HEK293T (cell line): ENCODE measurements around the gene ZBTB20.

Experiments
- CTCF ChIA-PET: fragments of 350-600 bp; formaldehyde crosslinking; extraction: SDS; loops from one replicate; lab custom pipeline; 2021; ENCODE audit warnings: antibody characterized with exemption, inconsistent platforms; lab: Yijun Ruan, JAX
- POLR2A ChIA-PET: fragments of 350-600 bp; formaldehyde crosslinking; extraction: SDS; loops from one replicate; lab custom pipeline; 2020; ENCODE audit warnings: antibody characterized with exemption, inconsistent platforms; lab: Yijun Ruan, JAX
- DNase-seq: peaks from one replicate; pipeline ENCODE4 v3.0.0; 2012; ENCODE audit warnings: mixed read lengths; ENCODE audit errors: extremely low spot score
- ARNT ChIP-seq: fragments of 450-650 bp; IDR thresholded peaks from 2 replicates; pipeline ENCODE4 v1.6.1; 2017; ENCODE audit warnings: mild to moderate bottlenecking
- BHLHE40 ChIP-seq: fragments of 450-650 bp; IDR thresholded peaks from 2 replicates; pipeline ENCODE4 v1.6.1; 2016; ENCODE audit warnings: mild to moderate bottlenecking, moderate library complexity, borderline replicate concordance
- CTBP1 ChIP-seq: fragments of 450-650 bp; IDR thresholded peaks from 2 replicates; pipeline ENCODE4 v1.6.1; 2016; ENCODE audit warnings: borderline replicate concordance
- ELF4 ChIP-seq: fragments of 450-650 bp; IDR thresholded peaks from 2 replicates; pipeline ENCODE4 v1.6.1; 2017; ENCODE audit warnings: antibody characterized with exemption
- FOXA1 ChIP-seq: fragments of 450-650 bp; IDR thresholded peaks from 2 replicates; pipeline ENCODE4 v1.6.1; 2016; ENCODE audit warnings: mild to moderate bottlenecking
- FOXK2 ChIP-seq: fragments of 450-650 bp; IDR thresholded peaks from 2 replicates; pipeline ENCODE4 v1.6.1; 2016; ENCODE audit warnings: mild to moderate bottlenecking
- FOXM1 ChIP-seq: fragments of 450-650 bp; IDR thresholded peaks from 2 replicates; pipeline ENCODE4 v1.6.1; 2017; ENCODE audit warnings: mild to moderate bottlenecking, borderline replicate concordance
- HDGF ChIP-seq: fragments of 450-650 bp; IDR thresholded peaks from 2 replicates; pipeline ENCODE4 v1.6.1; 2017; ENCODE audit warnings: antibody characterized with exemption, borderline replicate concordance
- L3MBTL2 ChIP-seq: fragments of 450-650 bp; conservative IDR thresholded peaks from 2 replicates; pipeline ENCODE4 v1.6.1; 2016; ENCODE audit warnings: mild to moderate bottlenecking
- LEF1 ChIP-seq: fragments of 450-650 bp; IDR thresholded peaks from 2 replicates; pipeline ENCODE4 v1.6.1; 2017; ENCODE audit warnings: mild to moderate bottlenecking, borderline replicate concordance
- NFRKB ChIP-seq: fragments of 450-650 bp; IDR thresholded peaks from 2 replicates; pipeline ENCODE4 v1.6.1; 2016; ENCODE audit warnings: mild to moderate bottlenecking, moderate library complexity
- SP1 ChIP-seq: fragments of 450-650 bp; IDR thresholded peaks from 2 replicates; pipeline ENCODE4 v1.6.1; 2017
- SUZ12 ChIP-seq: fragments of 450-650 bp; IDR thresholded peaks from 2 replicates; pipeline ENCODE4 v1.6.1; 2016; ENCODE audit warnings: mild to moderate bottlenecking
- TARDBP ChIP-seq: fragments of 450-650 bp; IDR thresholded peaks from 2 replicates; pipeline ENCODE4 v1.6.1; 2016
- ZNF384 ChIP-seq: fragments of 450-650 bp; IDR thresholded peaks from 2 replicates; pipeline ENCODE4 v1.6.1; 2016
- TF ChIP-seq, protein P1 (sequence below): fragments of 450-650 bp; IDR thresholded peaks from 2 replicates; pipeline ENCODE4 v1.6.1; 2016

The ZBTB20 gene

DNA sequence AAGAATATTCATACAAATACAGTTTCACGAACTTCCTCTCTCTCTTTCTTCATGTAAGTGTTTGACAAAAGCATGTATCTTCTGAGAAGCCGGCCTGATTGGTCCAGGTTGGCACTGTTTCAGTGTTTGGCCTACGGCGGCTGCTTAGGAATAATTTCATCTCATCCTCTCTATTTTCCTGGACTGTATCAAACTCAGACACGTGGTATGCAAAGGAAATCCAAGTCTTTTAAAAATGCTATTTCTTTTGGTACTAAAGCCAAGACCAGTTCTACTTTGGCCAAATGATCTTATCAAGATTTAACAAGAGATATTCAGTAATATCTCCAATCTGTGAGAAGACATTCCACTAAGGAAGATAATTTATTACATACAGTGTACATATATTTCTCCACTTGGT is 700.5 kb downstream of the ZBTB20 start:
- CTCF ChIA-PET, result no interaction called here
- POLR2A ChIA-PET, result no interaction called here
- DNase-seq, result no peak
- TF ChIP-seq CTBP1 (no peak), LEF1 (no peak), TARDBP (no peak), BHLHE40 (no peak), L3MBTL2 (no peak), HDGF (no peak), ZNF384 (no peak), FOXA1 (no peak), FOXK2 (no peak), FOXM1 (no peak), SUZ12 (no peak), ARNT (no peak)

- no peak for TF ChIP-seq ARNT
- no peak for TF ChIP-seq ZNF384
- CTCF ChIA-PET, result interaction anchor here (0.7 kb wide), 1 partner anchor 12 kb away, joined by 3 read pairs; no protein-coding TSS in a partner anchor
- POLR2A ChIA-PET, result no interaction called here
- no peak for DNase-seq
These were observed 701.9 kb downstream of the ZBTB20 start for GRCh38 chr3:114445233-114445632.

GRCh38 chr3:114444216-114444615 is 702.9 kb downstream of the ZBTB20 start:
- no peak for DNase-seq
- no peak for TF ChIP-seq FOXA1
- TF ChIP-seq ELF4, result no peak
- no peak for TF ChIP-seq SP1
- TF ChIP-seq, protein P1, sequence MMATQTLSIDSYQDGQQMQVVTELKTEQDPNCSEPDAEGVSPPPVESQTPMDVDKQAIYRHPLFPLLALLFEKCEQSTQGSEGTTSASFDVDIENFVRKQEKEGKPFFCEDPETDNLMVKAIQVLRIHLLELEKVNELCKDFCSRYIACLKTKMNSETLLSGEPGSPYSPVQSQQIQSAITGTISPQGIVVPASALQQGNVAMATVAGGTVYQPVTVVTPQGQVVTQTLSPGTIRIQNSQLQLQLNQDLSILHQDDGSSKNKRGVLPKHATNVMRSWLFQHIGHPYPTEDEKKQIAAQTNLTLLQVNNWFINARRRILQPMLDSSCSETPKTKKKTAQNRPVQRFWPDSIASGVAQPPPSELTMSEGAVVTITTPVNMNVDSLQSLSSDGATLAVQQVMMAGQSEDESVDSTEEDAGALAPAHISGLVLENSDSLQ, result no peak
- TF ChIP-seq ARNT, result no peak
- no peak for TF ChIP-seq SUZ12
- TF ChIP-seq L3MBTL2, result no peak
- TF ChIP-seq HDGF, result no peak
- TF ChIP-seq FOXM1, result no peak
- no peak for TF ChIP-seq FOXK2
- TF ChIP-seq CTBP1, result no peak
- CTCF ChIA-PET, result interaction anchor here (0.6 kb wide), 1 partner anchor 648 kb away, joined by 3 read pairs; no protein-coding TSS in a partner anchor
- POLR2A ChIA-PET, result no interaction called here

DNA sequence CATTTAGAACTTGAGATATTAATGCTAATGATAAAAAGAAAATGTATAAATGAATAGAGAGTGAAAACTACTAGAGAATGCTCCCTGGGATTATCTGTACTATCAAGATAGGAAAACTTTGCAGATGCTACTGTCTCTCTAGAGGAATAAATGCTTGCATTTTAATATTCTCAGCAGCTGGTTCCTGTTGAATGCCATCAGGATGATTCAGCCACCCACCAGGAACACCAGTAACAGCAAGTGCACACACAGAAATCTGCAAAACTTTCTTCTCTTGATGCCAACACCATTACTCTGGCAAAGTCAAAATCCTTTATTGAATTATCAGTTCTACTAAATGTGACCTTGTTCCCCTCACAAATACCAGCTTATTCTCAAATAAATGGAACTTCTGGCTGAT is 704.8 kb downstream of the ZBTB20 start:
- CTCF ChIA-PET, result no interaction called here
- TF ChIP-seq ZNF384 (no peak), HDGF (no peak), ELF4 (no peak), LEF1 (no peak)
- POLR2A ChIA-PET, result no interaction called here
- no peak for DNase-seq

- CTCF ChIA-PET, result interaction anchor here (0.6 kb wide), 1 partner anchor 290 kb away, joined by 4 read pairs; no protein-coding TSS in a partner anchor
- TF ChIP-seq, protein P1, result no peak
- TF ChIP-seq ZNF384, result no peak
- no peak for TF ChIP-seq FOXA1
- no peak for TF ChIP-seq CTBP1
- TF ChIP-seq ELF4, result no peak
- TF ChIP-seq HDGF, result no peak
- TF ChIP-seq FOXK2, result no peak
- no peak for TF ChIP-seq ARNT
- TF ChIP-seq LEF1, result no peak
- TF ChIP-seq TARDBP, result no peak
- TF ChIP-seq L3MBTL2, result no peak
- no peak for TF ChIP-seq NFRKB
- no peak for TF ChIP-seq BHLHE40
- TF ChIP-seq SUZ12, result no peak
- TF ChIP-seq SP1, result no peak
- no peak for TF ChIP-seq FOXM1
- DNase-seq, result no peak
- POLR2A ChIA-PET, result no interaction called here
These were observed 705.7 kb downstream of the ZBTB20 start for GRCh38 chr3:114441386-114441785.

GRCh38 chr3:114440700-114441099 is 706.4 kb downstream of the ZBTB20 start:
- CTCF ChIA-PET, result no interaction called here
- POLR2A ChIA-PET, result no interaction called here
- no peak for DNase-seq
- no peak for TF ChIP-seq HDGF
- TF ChIP-seq L3MBTL2, result no peak
- TF ChIP-seq ARNT, result no peak
- TF ChIP-seq SUZ12, result no peak
- TF ChIP-seq TARDBP, result no peak

DNA sequence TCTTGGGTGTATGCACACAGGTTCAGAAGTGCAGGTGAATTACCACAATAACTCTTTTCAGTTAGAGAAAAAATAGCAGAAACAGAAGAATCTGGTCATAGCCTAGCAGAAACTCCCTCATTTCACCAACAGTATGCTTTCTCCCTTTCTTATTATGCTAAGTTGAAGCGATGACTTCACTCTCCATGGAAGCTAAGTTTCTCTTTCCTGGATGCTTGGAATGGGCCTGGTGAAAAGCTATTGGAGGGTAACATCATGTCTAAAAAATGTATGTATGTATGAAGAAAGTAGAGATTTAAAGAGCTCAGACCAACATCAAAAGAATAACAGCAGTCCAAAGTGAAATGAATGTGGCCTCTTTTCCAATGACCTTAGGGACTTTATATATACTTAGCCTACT is 707.8 kb downstream of the ZBTB20 start:
- CTCF ChIA-PET, result no interaction called here
- DNase-seq, result no peak
- TF ChIP-seq BHLHE40 (no peak), ELF4 (no peak), FOXM1 (no peak), NFRKB (no peak), FOXA1 (no peak), ARNT (no peak), CTBP1 (no peak), SUZ12 (no peak), FOXK2 (no peak), L3MBTL2 (no peak), LEF1 (no peak), ZNF384 (no peak), TARDBP (no peak), SP1 (no peak)
- TF ChIP-seq, protein P1, result no peak
- POLR2A ChIA-PET, result no interaction called here
